ENCODE measurements around the gene RIPK4.
"Not testable (repeated sequence)": the region's sequence is repeated elsewhere in the genome, so short reads cannot be mapped to it uniquely, and the experiment has no call there.

RIPK4 gene

GRCh38 chr21:41726630-41726969, 40.3 kb downstream of the RIPK4 start:
- no peak for DNase-seq (ENCODE audit: low read depth, low spot score)

GRCh38 chr21:41726058-41726558, 40.7 kb downstream of the RIPK4 start:
- H3K4me3 ChIP-seq (ENCODE audit: low read length) = no peak overlapping the region
- DNase-seq (ENCODE audit: low read depth, low spot score) = no peak

More at GRCh38 chr21:41726630-41726969, 40.3 kb downstream of the RIPK4 start:
- no peak overlapping the region for H3K4me3 ChIP-seq (ENCODE audit: low read length)

GRCh38 chr21:41725421-41726031, 41.3 kb downstream of the RIPK4 start:
- H3K4me3 ChIP-seq (ENCODE audit: low read length) = no peak overlapping the region
- no peak for DNase-seq (ENCODE audit: low read depth, low spot score)

GRCh38 chr21:41723835-41724234, 43.0 kb downstream of the RIPK4 start:
- DNase-seq (ENCODE audit: low read depth, low spot score); H3K4me3 ChIP-seq (ENCODE audit: low read length): not testable (repeated sequence)

DNA sequence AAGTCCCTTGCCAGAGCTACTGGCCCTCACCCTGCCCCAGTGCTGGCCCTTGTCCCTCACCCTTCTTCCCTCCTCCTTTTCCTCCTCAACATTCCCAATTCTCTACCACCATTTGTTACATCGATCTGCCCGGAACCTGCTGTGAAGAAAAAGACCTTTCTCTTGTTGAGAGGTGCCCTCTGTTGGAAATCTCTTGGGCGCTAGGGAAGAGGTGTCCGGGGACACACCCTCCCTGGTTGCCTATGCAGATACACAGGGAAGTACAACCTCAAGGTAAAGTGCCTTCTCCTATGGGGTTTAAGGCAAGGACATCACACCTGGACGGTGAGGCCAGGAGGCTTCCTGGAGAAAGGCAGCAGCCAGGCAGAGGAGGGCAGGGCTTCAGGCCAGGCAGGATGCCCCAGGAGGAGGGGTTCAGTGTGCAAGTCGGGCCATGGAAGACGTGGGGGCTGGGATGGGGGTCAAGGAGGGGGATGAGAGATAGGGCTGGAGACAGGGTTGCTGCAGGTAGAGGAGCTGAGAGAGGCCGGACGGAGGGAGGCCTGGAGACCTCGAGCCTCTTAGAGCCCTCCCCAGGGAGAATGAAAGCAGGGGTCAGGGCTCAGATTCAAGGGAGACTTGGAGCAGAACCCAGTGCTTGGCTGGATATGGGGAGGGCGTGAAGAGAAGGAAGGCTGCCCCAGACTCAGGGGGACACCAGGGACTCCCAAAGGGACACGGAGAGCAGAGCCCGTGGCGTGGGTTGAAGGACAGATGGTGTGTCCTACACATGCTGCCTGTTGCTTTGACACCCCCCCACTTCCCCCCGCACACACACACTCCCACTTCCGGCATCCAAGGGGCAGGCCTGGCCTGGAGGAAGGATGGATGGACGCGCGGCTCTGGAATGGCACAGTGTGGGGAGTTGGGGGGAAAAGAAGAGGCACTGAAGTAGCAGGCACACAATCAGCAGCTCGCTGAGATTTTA, 44.5 kb downstream of the RIPK4 start:
- no peak overlapping the region for H3K4me3 ChIP-seq (ENCODE audit: low read length)
- no peak for DNase-seq (ENCODE audit: low read depth, low spot score)

GRCh38 chr21:41720250-41720649, 46.6 kb downstream of the RIPK4 start:
- H3K4me3 ChIP-seq (ENCODE audit: low read length) = no peak overlapping the region
- no peak for DNase-seq (ENCODE audit: low read depth, low spot score)

- H3K4me3 ChIP-seq (ENCODE audit: low read length) = no peak overlapping the region
- DNase-seq (ENCODE audit: low read depth, low spot score) = no peak
Observed at GRCh38 chr21:41719691-41720090, 47.2 kb downstream of the RIPK4 start.

- DNase-seq (ENCODE audit: low read depth, low spot score) = no peak
- H3K4me3 ChIP-seq (ENCODE audit: low read length) = no peak overlapping the region
Observed at GRCh38 chr21:41717573-41718330, 49.1 kb downstream of the RIPK4 start.

- no peak overlapping the region for H3K4me3 ChIP-seq (ENCODE audit: low read length)
- DNase-seq (ENCODE audit: low read depth, low spot score) = no peak
Observed at GRCh38 chr21:41716751-41717150, 50.1 kb downstream of the RIPK4 start.

- DNase-seq (ENCODE audit: low read depth, low spot score) = no peak
- H3K4me3 ChIP-seq (ENCODE audit: low read length) = no peak overlapping the region
Observed at GRCh38 chr21:41715649-41716281, 51.1 kb downstream of the RIPK4 start.

DNA sequence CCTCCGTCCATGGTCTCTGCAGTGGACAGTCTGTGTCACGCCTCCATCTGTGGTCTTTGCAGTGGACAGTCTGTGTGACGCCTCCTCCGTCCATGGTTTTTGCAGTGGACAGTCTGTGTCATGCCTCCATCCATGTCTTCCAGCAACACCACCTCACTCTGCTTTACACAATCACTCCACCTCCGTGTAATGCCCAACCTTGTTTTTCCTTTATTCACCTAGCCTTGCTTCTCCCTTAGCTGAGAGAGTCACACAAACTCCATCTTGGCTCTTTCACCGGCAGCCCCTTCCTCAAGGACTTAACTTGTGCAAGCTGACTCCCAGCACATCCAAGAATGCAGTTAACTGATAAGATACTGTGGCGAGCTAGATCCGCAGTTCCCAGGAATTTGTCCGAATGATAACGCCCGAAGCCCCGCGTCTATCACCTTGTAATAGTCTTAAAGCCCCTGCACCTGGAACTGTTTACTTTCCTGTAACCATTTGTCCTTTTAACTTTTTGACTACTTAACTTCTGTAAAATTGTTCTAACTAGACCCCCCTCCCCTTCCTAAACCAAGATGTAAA, 52.5 kb downstream of the RIPK4 start:
- H3K4me3 ChIP-seq (ENCODE audit: low read length); DNase-seq (ENCODE audit: low read depth, low spot score): not testable (repeated sequence)

DNA sequence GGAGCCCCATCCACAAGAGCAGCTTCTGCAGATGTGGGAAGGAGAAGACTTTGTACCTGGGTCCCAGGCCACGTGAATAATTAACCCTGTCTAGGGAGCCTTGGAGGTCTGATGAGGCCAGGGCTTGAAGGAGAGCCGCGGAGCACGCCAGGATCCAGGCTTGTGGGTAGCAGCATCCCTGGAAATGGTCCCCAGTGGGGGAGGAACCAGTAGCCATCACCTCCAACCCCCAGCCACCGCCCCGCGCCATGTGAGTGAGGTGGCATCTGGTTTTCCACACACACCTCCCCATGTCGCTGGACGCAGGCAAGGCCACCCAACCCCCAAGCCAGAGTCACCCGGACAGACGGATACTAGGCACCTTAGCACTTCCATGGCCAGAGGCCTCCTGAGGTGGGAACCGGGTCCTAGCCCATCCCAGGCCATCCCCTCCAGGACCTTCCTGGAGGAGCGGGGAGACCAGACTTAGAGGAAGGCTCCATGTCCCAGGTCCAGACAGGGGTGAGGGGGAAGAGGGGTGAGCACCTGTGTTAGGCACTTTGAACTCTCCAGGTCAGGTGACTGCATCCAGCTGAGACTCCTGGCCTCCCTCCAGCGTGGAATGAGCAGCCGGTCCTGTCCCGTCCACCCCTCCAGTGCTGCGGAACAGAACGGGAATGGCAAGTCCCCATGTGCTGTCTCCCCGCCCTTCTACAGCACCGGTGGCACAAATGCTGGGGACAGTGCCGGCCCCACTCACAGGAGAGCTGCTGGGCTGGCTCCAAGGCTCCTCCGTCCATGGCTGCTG, 53.2 kb downstream of the RIPK4 start:
- DNase-seq (ENCODE audit: low read depth, low spot score) = no peak
- no peak overlapping the region for H3K4me3 ChIP-seq (ENCODE audit: low read length)

DNA sequence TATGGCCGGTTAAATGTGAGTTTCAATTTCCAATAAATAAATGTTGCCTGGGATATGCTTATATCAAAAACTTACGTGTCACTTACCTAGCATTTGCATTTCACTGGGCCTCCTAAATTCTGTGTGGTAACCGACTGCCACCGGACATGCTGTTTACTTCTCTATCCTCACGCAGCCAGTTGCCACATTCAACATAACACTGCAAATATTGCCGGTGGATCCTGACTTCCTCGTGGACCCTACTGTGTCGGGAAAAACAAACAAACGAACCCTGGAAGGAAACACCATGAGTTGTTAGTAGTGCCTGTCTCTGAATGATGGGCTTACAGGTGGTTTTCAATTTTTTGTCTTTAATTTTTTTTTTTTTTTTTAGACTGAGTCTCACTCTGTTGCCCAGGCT, 54.1 kb downstream of the RIPK4 start:
- no peak overlapping the region for H3K4me3 ChIP-seq (ENCODE audit: low read length)
- no peak for DNase-seq (ENCODE audit: low read depth, low spot score)

- H3K4me3 ChIP-seq (ENCODE audit: low read length) = no peak overlapping the region
Observed at GRCh38 chr21:41712201-41712600, 54.7 kb downstream of the RIPK4 start.

GRCh38 chr21:41711416-41712007, 55.3 kb downstream of the RIPK4 start:
- no peak overlapping the region for H3K4me3 ChIP-seq (ENCODE audit: low read length)

More at GRCh38 chr21:41712201-41712600, 54.7 kb downstream of the RIPK4 start:
- DNase-seq (ENCODE audit: low read depth, low spot score) = no peak

DNA sequence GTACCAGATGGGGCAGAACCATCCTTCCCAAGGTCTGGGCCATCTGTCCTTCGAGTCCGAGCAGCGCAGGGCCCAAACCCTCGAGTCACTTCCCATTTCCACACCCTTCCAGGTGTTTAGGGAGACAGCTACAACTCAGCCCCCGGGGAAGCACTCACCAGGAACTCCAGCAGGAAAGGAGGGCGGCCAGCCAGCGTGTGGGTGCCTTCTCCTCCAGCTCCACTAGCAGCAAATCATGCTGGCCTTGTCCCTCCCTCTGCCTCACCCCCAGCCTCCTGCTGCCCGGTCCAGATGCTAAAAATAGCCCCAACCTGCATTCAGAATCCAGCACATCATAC, 56.1 kb downstream of the RIPK4 start:
- no peak overlapping the region for H3K4me3 ChIP-seq (ENCODE audit: low read length)
- no peak for DNase-seq (ENCODE audit: low read depth, low spot score)

More at GRCh38 chr21:41711416-41712007, 55.3 kb downstream of the RIPK4 start:
- DNase-seq (ENCODE audit: low read depth, low spot score) = no peak

GRCh38 chr21:41709965-41710822, 56.7 kb downstream of the RIPK4 start:
- no peak overlapping the region for H3K4me3 ChIP-seq (ENCODE audit: low read length)
- DNase-seq (ENCODE audit: low read depth, low spot score) = no peak
